ENCODE results near the gene SIM1.

- no peak for TF ChIP-seq CTCF (conservative IDR thresholded peaks at IDR 0.05)
- no peak for TF ChIP-seq EZH2 (IDR thresholded peaks at IDR 0.05; ENCODE audit: low read depth)
Observed at GRCh38 chr6:100353276-100354015, 111.3 kb downstream of the SIM1 start.
